HEK293T (cell line): ENCODE results near the gene C1D.

Source experiments
- ARNT ChIP-seq: fragments of 450-650 bp; IDR thresholded peaks from 2 replicates; pipeline ENCODE4 v1.6.1; 2017; ENCODE audit warnings: mild to moderate bottlenecking
- CTBP1 ChIP-seq: fragments of 450-650 bp; IDR thresholded peaks from 2 replicates; pipeline ENCODE4 v1.6.1; 2016; ENCODE audit warnings: borderline replicate concordance
- ELF4 ChIP-seq: fragments of 450-650 bp; IDR thresholded peaks from 2 replicates; pipeline ENCODE4 v1.6.1; 2017; ENCODE audit warnings: antibody characterized with exemption
- FOXA1 ChIP-seq: fragments of 450-650 bp; IDR thresholded peaks from 2 replicates; pipeline ENCODE4 v1.6.1; 2016; ENCODE audit warnings: mild to moderate bottlenecking
- FOXK2 ChIP-seq: fragments of 450-650 bp; IDR thresholded peaks from 2 replicates; pipeline ENCODE4 v1.6.1; 2016; ENCODE audit warnings: mild to moderate bottlenecking
- HDGF ChIP-seq: fragments of 450-650 bp; IDR thresholded peaks from 2 replicates; pipeline ENCODE4 v1.6.1; 2017; ENCODE audit warnings: antibody characterized with exemption, borderline replicate concordance
- L3MBTL2 ChIP-seq: fragments of 450-650 bp; conservative IDR thresholded peaks from 2 replicates; pipeline ENCODE4 v1.6.1; 2016; ENCODE audit warnings: mild to moderate bottlenecking
- NFRKB ChIP-seq: fragments of 450-650 bp; IDR thresholded peaks from 2 replicates; pipeline ENCODE4 v1.6.1; 2016; ENCODE audit warnings: mild to moderate bottlenecking, moderate library complexity
- PKNOX1 ChIP-seq: fragments of 450-650 bp; IDR thresholded peaks from 2 replicates; pipeline ENCODE4 v1.6.1; 2016
- SP1 ChIP-seq: fragments of 450-650 bp; IDR thresholded peaks from 2 replicates; pipeline ENCODE4 v1.6.1; 2017
- SUZ12 ChIP-seq: fragments of 450-650 bp; IDR thresholded peaks from 2 replicates; pipeline ENCODE4 v1.6.1; 2016; ENCODE audit warnings: mild to moderate bottlenecking
- TARDBP ChIP-seq: fragments of 450-650 bp; IDR thresholded peaks from 2 replicates; pipeline ENCODE4 v1.6.1; 2016
- ZNF384 ChIP-seq: fragments of 450-650 bp; IDR thresholded peaks from 2 replicates; pipeline ENCODE4 v1.6.1; 2016

- TF ChIP-seq ARNT (no peak), ZNF384 (no peak), SP1 (no peak), FOXK2 (no peak), SUZ12 (no peak), ELF4 (no peak), CTBP1 (no peak), TARDBP (no peak), HDGF (no peak), FOXA1 (no peak), PKNOX1 (no peak), NFRKB (no peak), L3MBTL2 (no peak)
These were observed 65.3 kb downstream of the C1D start for GRCh38 chr2:67997528-67997900.
